ENCODE data around the gene RNF121. TPM values are rescaled to one million over a fixed set of nuclear protein-coding genes. Genes with fewer than 3 reads are reported as not detected.
A peak's percentile ranks its signal among the peaks of the same experiment; 100 is the strongest.

Gene RNF121
- total RNA-seq, 2 donors from 2014 or later = 17.9 to 24.4 TPM

GRCh38 chr11:71917646-71918140 lies 11.2 kb upstream of the RNF121 start:
- H3K4me1 ChIP-seq = no peaks in the 10 kb centered on the region
- WGBS, 2 donors = 87 to 92% methylated on average over 9 of the region's 9 CpGs
- intact Hi-C loops (cut with DNase I) = no loop called here
- H3K4me3 ChIP-seq = no peak overlapping the region
- H3K36me3 ChIP-seq (replicated peaks in 1 of 2; ENCODE audit: insufficient read depth in 1 of 2, low read depth in 2 of 2) = peaks cover 5 to 14% of the 10 kb centered on the region in 2 donors
- no peaks in the 10 kb centered on the region for H3K9me3 ChIP-seq
- no peak for ATAC-seq
- no peak for DNase-seq
- H3K27me3 ChIP-seq = no peaks in the 10 kb centered on the region
- TF ChIP-seq, protein P1, sequence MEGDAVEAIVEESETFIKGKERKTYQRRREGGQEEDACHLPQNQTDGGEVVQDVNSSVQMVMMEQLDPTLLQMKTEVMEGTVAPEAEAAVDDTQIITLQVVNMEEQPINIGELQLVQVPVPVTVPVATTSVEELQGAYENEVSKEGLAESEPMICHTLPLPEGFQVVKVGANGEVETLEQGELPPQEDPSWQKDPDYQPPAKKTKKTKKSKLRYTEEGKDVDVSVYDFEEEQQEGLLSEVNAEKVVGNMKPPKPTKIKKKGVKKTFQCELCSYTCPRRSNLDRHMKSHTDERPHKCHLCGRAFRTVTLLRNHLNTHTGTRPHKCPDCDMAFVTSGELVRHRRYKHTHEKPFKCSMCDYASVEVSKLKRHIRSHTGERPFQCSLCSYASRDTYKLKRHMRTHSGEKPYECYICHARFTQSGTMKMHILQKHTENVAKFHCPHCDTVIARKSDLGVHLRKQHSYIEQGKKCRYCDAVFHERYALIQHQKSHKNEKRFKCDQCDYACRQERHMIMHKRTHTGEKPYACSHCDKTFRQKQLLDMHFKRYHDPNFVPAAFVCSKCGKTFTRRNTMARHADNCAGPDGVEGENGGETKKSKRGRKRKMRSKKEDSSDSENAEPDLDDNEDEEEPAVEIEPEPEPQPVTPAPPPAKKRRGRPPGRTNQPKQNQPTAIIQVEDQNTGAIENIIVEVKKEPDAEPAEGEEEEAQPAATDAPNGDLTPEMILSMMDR (IDR thresholded peaks at IDR 0.05) = no peak
- no peak for TF ChIP-seq POLR2A (IDR thresholded peaks at IDR 0.05)
- H3K27ac ChIP-seq = no peak overlapping the region

DNA sequence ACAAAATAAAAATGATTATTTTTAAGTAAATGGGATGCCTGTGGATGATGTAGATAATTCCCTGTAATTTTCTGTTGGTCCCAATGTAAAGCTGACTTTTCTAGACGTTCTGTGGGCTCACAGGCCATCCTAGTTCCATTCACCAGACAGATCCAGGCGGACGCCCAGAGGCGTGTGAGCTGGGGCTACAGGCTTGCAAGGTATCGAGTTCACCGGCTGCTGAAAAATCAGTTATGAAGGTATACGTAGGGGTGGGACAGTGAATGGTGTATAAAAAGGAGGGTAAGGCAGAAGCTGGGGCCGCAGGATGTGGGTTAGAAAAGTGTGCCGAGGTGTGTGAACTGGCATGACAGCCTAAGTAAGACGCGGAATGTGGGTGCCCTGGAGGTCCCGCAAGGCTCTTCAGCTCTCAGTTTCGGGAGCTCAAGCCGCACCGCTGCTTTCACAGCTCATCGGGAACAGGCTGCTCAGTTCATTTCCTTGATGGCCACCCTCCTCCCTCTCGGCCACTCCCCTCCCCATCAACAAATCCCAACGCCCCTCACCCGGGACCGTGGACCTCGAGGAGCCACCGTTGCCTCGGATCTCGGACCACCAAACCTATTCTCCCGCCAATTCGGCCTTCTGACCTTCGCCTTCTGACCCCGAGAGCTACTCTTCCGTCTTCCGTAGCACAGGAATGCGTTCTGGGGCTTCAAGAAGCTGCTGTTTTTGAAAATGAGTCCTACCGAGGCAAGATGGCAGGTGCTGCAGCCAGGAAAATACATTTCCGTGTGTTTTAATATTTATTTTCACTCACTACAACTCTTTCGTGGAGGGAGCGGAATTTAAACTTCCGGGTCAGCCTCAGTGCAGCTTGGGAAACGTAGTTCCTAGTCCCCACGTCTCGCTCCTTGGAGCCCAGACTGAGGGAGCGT lies 768 bp upstream of the RNF121 start, which contains the start of gene XNDC1N:
Gene XNDC1N, minus strand, starts transcription at position 775 of the 917 bp plus-strand sequence. CDS start 5,241 bp downstream, outside the sequence.
- Histone ChIP-seq H3K27me3 (no peaks in the 10 kb centered on the region), H3K9me3 (no peaks in the 10 kb centered on the region), H3K27ac (peak within 1 kb of the TSS; percentile 49 to 90 (median 88)), H3K4me3 (peak within 1 kb of the TSS; percentile 82 to 84), H3K4me1 (peaks cover 23% of the 10 kb centered on the region), H3K36me3 (replicated peaks in 1 of 2; ENCODE audit: insufficient read depth in 1 of 2, low read depth in 2 of 2) (no peaks in the 10 kb centered on the region)
- TF ChIP-seq, protein P1 (IDR thresholded peaks at IDR 0.05) = no peak
- TF ChIP-seq POLR2A (IDR thresholded peaks at IDR 0.05) = no peak
- WGBS, 2 donors = 0 to 1% methylated on average over 37 to 40 of the region's 40 CpGs
- DNase-seq (peak; percentile 48 to 81 (median 76)), ATAC-seq (peak; percentile 93)
- intact Hi-C loops (cut with DNase I) = no loop called here

- intact Hi-C loops (cut with DNase I) = no loop called here
- DNase-seq = no peak
- TF ChIP-seq POLR2A (IDR thresholded peaks at IDR 0.05) = no peak
- Histone ChIP-seq H3K27ac (peak overlapping the region in 1 of 4 donors; percentile 90), H3K9me3 (no peaks in the 10 kb centered on the region), H3K4me3 (peak overlapping the region; percentile 82 to 84), H3K4me1 (peaks cover 34% of the 10 kb centered on the region), H3K36me3 (replicated peaks in 1 of 2; ENCODE audit: insufficient read depth in 1 of 2, low read depth in 2 of 2) (no peaks in the 10 kb centered on the region), H3K27me3 (no peaks in the 10 kb centered on the region)
- 2 to 7% methylated on average over 6 of the region's 6 CpGs for WGBS, 2 donors
- ATAC-seq = no peak
Measured at GRCh38 chr11:71929491-71929890, 645 bp downstream of the RNF121 start.

- Histone ChIP-seq H3K4me1 (peaks cover 34% of the 10 kb centered on the region), H3K27me3 (no peaks in the 10 kb centered on the region), H3K9me3 (no peaks in the 10 kb centered on the region), H3K36me3 (replicated peaks in 1 of 2; ENCODE audit: insufficient read depth in 1 of 2, low read depth in 2 of 2) (no peaks in the 10 kb centered on the region), H3K4me3 (no peak overlapping the region), H3K27ac (no peak overlapping the region)
- ATAC-seq (no peak), DNase-seq (no peak)
- intact Hi-C loops (cut with DNase I) = no loop called here
- no peak for TF ChIP-seq POLR2A (IDR thresholded peaks at IDR 0.05)
- TF ChIP-seq, protein P1 (IDR thresholded peaks at IDR 0.05) = no peak
- 70 to 71% methylated on average over 11 of the region's 11 CpGs for WGBS, 2 donors
Measured at GRCh38 chr11:71930556-71931244, 1.9 kb downstream of the RNF121 start.

GRCh38 chr11:71931245-71931602 lies 2.4 kb downstream of the RNF121 start:
- H3K27ac ChIP-seq = no peak overlapping the region
- TF ChIP-seq, protein P1 (IDR thresholded peaks at IDR 0.05) = no peak
- TF ChIP-seq POLR2A (IDR thresholded peaks at IDR 0.05) = no peak
- H3K4me1 ChIP-seq = peaks cover 34% of the 10 kb centered on the region
- DNase-seq = no peak
- WGBS, 2 donors = 48 to 53% methylated on average over 2 of the region's 2 CpGs
- no peaks in the 10 kb centered on the region for H3K9me3 ChIP-seq
- intact Hi-C loops (cut with DNase I) = no loop called here
- H3K4me3 ChIP-seq = no peak overlapping the region
- no peak for ATAC-seq
- no peaks in the 10 kb centered on the region for H3K36me3 ChIP-seq (replicated peaks in 1 of 2; ENCODE audit: insufficient read depth in 1 of 2, low read depth in 2 of 2)
- no peaks in the 10 kb centered on the region for H3K27me3 ChIP-seq
